CD1c-positive myeloid dendritic cell (primary cell): Measurements from ENCODE around the gene BCR.

Experiments
- DNase-seq: peaks from one replicate; pipeline ENCODE4 v3.0.0-alpha.2; 2016; ENCODE audit errors: extremely low spot score

Gene BCR

DNA sequence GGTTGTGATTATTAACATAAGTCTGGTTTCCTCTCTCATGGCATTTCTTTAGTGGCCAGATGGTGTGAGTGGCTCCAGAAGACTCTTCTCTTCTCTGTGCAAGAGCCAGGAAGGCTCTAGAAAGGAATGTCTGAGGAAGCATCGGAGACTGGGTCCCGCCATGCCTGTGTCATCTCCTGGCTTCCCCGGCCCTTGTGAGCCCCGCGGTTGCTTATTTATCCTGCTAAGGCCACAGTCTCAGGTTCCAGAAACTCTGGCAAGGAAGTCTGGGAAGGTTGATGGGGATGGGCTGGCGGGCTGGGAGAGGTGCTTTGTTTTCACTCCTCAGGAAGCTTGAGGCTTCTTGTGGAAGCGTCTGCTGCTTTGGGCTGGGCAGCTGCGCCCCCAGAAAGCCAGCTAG, 18.9 kb downstream of the BCR start:
- no peak for DNase-seq

DNA sequence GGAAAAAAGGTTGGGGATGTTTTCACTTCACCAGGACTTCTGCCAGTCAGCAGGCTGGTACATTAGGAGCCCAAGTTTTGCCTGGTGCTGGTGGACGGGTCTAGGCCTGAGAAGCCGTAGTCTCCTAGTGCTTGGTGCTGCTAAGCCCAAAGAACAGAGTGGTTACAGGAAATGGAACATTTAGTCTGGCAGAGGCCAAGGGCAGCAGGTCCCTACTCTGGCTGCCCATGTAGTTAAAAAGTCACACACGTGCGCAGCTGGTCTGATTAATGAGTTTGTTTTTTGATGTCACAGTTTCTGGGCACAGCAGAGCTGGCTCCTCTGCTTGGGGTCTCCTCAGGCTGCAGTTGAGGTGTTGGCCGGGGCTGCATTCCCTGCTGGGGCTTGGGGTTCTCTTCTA, 20.6 kb downstream of the BCR start:
- no peak for DNase-seq

DNA sequence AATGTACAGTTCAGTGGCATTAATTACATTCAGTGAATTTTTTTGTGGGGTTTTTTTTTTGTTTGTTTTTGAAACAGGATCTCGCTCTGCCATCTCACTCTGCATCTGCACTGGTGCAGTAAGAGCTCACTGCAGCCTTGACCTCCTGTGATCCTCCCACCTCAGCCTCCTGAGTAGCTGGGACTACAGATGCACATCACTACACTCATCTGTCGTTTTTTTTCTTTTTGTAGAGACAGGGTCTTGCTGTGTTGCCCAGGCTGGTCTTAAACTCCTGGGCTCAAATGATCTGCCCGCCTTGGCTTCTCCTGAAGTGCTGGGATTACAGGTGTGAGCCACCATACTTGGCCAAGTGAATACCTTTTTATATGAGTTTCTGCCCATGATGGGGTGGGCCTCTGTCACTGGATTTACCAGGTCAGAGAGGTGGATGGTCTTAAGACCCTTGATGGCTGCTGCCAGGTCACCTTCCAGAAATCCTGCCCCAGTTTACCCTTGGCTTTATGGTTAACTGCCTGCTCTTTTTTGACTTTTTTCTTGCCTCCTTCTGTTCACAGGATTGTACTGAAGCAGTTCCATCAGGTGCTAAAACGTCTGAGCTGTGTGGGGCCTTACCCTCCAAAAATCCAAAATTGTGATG, 22.6 kb downstream of the BCR start:
- DNase-seq = no peak

DNA sequence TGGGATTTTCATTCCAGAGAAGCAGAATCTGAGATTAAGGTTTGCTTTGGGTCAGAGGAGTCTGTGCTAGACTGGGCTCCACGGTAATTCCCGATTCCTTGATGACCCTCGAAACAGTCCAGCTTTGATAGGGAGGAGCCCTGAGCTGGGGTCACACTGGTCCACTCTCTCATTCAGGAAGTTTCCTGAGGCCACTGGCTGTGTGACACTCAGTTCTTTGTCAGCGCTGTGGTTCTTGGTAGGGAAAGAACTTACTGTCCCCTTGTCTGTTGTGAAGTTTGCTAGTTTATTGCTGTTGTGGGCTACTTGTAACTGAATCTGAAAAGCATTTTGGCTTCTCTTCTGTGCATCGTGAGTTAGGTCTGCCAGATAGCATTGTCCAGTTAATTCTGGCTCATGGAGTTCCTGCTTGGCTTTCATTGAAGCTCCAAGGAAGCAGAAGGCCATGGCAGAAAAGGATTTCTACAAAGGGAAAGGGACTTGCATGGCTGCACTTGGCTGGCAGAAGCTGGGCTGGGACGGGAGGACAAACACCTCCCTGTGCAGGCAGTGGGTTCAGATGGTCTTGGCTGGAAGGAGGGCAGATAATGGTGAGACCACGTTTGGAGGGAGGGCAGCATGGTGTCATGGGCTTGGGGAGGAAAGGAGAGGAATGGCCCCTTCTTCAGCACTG, 23.3 kb downstream of the BCR start:
- no peak for DNase-seq

DNA sequence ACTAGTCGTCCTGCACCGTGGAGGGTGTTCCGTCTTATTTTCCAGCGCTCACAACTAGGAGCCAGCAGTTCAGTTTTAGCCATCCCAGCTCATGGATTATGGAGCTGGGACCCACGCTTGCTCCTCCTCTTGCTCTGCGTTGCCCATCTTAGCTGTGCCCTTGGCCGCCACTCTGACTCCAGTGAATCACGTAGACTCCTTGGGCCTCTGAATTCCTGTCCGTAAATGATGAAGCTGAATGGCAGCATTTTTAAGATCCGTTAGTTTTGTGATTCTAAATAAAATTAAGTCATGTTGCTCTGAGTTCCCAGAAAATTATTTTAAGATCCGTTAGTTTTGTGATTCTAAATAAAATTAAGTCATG, 23.8 kb downstream of the BCR start:
- no peak for DNase-seq

DNA sequence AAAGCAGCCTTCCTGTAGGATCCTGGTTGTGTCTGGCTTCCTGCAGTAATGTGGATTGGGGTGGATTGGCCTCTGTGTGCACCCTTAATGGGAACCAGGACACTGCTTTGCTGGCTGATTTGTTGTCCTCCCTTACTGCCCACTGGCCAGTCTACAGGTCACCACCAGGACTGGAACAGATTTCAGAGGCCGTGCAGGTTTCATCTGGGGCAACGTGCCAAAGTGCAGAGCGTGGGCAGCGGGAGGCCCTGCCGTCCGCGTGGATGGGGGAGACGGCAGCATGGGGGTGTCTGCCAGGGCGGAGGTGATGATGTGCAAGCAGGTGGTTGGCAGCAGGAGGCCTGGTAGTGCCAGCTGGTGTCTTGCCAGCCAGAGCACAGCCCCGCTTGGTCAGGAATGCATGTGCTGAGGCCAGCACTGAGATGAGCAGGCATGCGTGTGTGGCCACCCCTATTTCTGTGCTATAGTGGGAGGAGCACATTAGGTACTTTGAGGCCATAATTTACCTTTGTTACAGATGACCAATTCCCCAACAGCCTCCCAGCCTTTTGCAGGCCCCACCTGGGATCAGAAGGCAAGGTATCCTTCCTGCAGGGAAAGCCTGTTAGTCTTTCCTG, 24.3 kb downstream of the BCR start:
- no peak for DNase-seq

DNA sequence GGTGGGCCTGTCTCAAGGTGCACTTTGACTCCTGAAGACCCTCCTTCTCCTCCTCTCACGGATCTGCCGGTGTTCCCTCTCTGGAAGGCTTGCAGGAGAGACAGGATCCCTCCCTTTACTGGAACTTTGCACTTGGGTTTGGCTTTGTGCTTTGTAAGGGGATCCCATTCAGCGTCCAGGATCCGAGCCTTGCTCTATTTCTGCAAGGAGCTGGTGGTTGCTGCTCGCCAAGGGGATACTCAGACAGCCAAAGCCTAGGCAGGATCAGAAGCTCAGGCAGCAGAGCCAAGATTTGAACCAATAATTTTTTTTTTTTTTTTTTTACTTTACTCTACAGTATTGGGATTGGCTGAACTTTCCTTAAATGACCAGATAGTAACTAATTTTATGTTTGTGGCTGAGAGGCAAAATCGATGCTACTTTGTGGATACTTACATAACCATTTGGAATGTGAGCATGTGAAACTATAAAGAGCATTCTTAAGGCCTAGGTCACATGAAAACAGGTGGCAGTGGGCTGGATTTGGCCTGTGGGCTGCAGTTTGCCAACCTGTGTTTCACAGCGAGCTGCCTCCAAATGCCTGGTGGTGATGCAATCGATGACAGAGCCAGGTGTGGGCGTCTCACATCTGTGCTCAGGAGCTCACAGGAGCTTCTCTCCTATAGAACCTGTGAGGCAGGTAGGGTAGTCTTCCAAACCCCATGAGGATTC, 25.2 kb downstream of the BCR start:
- DNase-seq = no peak

DNA sequence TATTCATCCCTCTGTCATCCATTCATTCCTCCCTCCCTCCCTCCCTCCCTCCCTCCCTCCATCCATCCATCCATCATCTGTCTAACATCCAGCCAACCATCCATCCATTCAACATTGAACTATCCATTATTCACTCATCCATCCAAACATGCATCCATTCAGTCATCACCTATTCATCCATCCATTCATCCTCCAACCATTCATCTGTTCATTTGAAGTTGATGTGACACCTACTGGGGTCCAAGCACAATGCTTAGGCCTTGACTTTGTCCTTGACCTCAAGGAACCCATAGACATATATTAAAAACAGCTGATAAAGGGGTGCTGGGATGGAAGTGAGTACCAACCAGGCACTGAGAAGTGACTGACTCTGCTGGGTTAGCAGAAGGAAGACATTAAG, 26.6 kb downstream of the BCR start:
- no peak for DNase-seq

DNA sequence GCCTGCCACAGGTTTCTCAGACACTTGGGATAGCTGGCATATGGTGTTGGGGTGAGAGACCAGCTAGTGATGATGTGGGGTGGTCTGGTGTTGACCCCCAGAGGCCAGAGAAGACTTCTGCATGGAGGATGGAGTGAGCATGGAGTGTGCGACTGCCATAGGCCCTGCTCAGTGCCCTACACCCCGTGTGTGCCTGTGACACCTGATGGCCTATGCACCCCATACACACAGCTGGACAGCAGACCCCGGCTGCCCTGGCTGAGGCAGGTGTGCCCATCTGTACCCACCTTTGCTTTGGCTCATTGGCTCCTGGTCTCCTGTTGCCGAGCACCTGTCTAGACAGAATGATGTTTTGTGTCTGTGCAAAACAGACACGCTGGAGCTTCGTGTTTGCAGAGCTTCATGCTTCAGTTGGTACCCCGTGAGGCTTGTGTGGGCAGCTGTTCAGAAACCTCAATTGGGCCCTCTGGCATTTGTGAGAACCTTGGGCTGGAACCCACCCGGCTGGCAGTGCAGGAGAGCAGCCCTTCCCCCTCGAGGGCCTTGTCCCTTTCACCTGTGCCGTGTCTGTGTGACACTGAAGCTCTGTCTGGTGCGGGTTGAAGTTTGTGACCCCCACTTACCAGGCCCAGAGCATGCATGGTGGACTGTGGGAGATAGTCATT, 27.6 kb downstream of the BCR start:
- DNase-seq = no peak

DNA sequence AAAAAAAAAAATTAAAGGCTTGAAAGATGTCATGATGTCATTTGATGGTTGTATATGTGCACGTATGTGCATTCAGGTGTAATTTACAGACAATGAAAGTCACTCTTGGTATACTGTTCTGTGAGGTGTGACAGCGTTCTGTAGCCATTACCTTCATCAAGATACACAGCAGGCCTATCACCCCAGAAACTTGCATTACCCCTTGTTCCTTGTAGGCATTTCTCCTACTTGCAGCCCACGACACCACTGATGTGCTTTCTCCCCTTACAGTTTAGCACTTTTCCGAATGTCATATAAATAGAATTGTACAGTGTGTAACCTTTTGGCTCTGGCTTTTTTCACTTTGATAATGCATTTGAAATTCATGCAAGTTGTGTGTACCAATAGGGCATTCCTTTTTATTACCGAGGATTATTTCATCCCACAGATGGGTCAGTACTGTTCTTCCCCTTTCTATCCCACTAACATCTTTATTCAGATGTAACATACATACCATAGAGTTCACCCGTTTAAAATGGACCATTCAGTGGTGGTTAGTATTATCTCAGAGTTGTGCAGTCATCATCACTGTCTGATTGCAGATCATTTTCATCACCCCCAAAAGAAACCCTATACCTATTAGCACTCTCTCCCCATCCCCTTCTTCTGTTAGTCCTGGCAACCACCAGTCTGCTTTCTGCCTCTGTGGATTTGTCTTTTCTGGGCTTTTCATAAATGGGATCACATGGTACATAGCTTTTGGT, 30.3 kb downstream of the BCR start:
- no peak for DNase-seq

DNA sequence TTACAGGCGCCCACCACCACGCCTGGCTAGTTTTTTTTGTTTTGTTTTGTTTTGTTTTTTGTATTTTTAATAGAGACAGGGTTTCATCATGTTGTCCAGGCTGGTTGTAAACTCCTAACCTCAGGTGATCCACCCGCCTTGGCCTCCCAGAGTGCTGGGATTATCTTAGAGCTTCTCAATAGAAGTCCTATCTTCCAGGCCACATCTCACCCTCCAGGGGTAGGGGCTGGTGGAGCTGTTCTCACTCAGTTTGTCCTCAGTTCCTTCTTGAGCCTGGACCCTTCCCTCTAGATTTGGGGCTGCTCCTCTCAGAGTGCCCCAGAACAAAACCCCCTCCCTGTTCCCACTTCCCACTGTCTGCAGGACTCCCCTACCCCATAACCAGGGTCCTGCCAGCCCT, 31.3 kb downstream of the BCR start:
- no peak for DNase-seq

DNA sequence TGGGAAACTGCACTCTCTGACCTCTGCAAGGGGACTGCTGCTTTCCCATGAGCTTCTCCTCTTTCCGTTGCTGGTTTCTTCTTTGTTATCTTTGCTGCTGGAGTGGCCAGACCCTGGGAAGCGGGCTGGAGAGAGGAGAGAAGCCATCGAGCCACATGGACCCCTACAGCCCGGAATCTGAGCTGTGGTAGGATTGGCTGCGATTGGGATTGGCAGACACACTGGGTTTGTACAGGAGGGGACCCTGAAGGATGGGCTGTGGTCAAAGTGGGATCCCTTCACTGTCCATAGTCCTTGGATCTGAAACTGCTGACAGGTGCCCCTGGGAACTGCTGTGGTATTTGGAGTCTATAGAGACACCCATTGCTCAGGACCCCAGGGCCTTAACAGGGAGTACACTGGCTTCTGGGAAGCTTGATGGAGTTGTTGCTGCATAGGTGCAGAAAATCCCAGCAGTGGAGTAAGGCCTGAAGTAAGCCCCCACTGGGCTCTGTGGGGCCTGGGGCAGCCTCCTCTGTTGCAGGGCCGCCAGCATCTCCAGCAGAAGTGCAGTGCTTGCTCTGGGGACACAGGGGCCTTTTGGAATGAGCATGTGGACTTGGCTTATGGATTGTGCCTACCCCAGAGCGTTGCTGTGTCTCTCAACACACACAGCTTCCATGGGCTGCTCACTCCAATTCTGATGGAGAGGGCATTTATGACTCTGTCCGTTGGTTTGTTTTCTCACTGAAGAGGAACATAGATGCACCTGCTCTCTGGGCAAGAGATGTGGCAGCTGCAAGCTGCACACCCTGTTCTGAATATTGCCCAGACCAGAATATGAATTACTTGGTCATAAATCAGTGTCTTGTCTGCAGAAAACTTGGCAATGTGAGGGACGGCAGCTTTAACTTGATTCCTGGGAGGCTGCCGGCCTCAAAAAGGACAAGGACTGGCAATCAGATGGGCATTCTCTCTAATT, 32.0 kb downstream of the BCR start:
- no peak for DNase-seq

DNA sequence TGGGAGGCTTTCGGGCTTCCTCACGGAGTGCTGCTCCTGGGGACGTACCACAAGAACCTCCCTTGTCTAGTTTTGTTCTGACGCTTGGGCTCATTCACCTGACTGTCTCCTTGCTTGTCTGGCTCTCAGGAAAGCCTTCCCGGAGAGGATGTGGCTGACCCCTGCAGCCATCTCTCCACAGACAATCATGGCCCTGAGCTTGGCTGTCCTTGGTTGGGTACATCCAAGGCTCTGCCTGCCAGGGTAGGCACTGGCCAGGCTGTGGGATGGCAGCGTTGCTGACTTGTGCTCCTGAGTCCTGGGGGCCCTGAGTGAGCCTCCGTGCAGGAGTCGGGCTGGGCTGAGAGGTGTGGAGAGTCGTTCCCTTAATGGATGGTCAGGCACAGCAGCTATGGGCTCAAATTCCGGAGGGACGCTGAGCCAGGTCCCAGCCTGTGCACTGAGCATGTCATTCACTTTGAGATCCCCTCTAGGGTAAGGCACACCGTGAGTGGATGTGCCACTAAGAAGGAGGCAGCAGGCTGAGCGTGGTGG, 32.8 kb downstream of the BCR start:
- no peak for DNase-seq

DNA sequence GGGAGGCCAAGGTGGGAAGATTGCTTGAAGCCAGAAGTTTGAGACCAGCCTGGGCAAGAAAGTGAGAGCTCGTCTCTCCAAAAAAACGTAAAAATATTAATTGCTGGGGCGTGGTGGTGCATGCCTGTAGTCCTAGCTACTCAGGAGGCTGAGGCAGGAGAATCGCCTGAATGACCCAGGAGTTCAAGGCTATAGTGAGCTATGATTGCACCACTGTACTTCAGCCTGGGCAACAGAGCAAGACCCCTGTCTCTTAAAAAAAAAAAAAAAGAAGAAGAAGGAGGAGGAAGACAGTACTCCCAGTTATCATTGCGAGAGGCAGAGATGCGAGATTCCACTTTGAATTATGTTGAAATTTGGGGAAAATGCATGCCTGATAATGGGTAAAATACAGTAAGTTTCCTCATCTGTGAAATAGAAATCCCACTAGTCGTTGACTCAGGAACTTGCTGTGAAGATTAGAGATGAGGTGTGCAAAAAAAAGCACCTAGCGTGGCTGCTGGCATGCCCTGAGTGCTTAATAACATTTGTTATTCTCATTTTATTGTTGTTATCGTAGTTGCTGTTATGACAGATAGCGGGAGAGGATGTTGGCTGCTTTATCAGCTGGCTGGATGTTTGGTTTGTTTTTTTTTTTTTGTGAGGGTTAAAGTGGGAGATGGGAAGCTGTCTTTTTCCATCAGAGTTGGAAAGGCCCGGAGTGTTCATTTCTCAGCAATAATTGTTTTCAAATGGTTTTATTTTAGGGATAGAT, 33.4 kb downstream of the BCR start:
- no peak for DNase-seq

DNA sequence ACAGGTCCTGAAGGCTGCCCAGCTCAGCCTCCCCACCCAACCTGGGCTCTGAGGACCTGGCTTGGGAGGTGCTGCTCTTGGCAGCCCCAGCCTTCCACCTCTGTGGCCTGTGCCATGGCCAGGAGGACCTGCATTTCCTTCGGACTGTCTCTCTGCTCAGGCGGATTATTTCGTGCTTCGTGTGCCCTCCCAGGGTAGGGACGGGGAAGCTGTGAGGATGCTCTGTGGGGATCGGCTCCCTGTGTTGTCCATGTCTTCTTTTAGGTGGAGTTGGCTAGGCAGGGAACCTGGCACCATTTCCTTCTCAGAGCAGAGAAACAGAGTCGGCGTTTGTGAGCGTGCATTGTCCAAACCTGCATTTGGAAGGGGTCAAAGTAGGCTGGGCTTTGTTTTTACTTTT, 34.1 kb downstream of the BCR start:
- no peak for DNase-seq

DNA sequence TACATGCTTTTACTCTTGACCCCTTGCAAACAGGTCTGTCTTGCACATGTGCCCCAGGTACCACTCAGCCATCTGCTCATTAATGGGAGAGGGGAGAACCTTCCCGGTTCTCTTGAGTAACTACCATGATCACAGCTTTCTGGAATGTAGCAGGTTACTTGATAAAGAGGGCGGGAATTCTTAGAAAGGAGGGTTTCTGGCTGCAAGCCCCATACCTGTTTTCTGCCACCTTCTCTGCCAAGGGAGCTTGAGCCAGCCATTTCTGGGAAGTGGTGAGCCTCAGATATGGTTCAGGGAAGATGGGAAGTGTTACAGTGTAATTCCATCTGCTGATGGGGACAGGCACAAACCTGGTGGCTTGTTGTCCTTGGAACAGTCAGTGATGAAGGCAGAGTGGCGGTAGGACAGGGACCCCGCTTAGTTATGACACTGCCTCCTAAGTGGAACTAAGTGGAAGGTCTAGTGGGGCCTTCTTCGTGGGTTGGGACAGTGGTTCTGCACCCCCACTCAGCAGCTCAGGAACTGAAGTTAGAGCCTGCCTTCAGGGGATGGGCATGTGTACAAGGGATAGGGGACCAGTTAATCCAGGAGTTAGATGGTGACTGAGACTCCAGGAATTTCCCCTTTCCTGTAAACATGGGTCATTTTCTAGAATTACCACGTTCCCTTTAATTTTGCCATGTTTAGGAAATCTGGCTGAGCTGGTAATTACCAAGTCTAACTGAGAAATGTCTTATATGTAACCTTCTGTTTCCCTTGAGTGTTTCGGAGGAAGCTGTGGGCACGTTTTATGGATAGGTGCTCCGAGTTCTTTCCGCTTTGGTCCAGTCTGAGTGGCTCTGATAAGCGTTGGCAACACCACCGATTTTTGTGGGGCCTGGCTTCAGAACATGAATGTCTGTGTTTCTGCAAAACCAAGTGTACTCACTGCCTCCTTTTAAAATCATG, 35.3 kb downstream of the BCR start:
- DNase-seq = peak; percentile 34

DNA sequence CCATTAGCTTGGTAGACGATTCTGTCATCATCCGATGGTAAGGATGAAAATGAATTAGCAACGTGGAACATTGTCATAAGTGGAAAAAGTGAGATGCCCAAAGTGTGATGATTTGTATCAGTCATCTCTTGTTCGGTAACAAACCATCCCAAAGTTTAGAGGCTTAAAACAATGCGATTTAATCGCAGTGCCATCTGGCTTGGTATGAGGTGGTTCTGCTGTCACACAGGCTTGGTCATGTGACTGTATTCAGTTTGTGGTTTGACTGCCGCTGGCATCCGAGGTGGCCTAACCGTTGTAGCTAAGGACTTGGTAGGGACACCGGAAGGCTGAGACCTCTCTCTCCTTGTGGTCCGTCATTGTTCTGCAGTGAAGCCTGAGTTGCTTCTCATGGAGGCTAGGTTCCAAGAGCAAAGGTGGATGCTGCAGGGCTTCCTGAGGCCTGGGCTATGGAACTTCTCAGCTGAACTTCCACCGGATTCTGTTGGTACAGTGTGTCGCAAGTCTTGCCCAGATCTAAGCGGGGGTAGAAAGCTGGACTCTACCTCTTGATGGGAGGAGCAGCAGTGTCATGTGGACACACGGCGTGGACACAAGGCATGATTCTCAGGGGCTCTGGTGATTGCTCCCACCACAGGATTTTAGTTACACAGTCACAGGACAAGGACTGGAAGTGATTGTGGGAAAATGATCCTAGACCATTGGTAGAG, 36.3 kb downstream of the BCR start:
- DNase-seq = peak; percentile 34
